HepG2 (cell line): Measurements from ENCODE around the gene SPTSSA. TPM values are rescaled to one million over a fixed set of nuclear protein-coding genes. Genes with fewer than 3 reads are reported as not detected.

ENCODE experiments used
- ATF7-NPFF ChIP-seq: sonication (generic); formaldehyde crosslinking; IDR thresholded peaks from 2 replicates; pipeline ENCODE4 v1.8.1; 2023; ENCODE audit warnings: mild to moderate bottlenecking, low read depth, missing genetic modification reagents, moderate library complexity
- CERS6 ChIP-seq: sonication (generic); formaldehyde crosslinking; IDR thresholded peaks from 2 replicates; pipeline ENCODE4 v1.5.0; 2020; ENCODE audit warnings: missing genetic modification reagents
- EED ChIP-seq: sonication (generic); formaldehyde crosslinking; IDR thresholded peaks from 2 replicates; pipeline ENCODE4 v1.5.0; 2020; ENCODE audit warnings: mild to moderate bottlenecking, missing genetic modification reagents
- JUN ChIP-seq: sonication (generic); formaldehyde crosslinking; IDR thresholded peaks from 2 replicates; pipeline ENCODE4 v1.4.0; 2020; ENCODE audit warnings: mild to moderate bottlenecking, missing genetic modification reagents
- PAWR ChIP-seq: sonication (generic); formaldehyde crosslinking; IDR thresholded peaks from 2 replicates; pipeline ENCODE4 v1.4.0; 2020; ENCODE audit warnings: missing genetic modification reagents, mild to moderate bottlenecking, borderline replicate concordance
- REPIN1 ChIP-seq: sonication (generic); formaldehyde crosslinking; IDR thresholded peaks from 2 replicates; pipeline ENCODE4 v1.8.0; 2022; ENCODE audit warnings: missing genetic modification reagents, low read depth, mild to moderate bottlenecking, borderline replicate concordance
- TMF1 ChIP-seq: sonication (generic); formaldehyde crosslinking; IDR thresholded peaks from 2 replicates; pipeline ENCODE4 v1.8.1; 2022; ENCODE audit warnings: low read depth, missing genetic modification reagents
- TRIM24 ChIP-seq: sonication (generic); formaldehyde crosslinking; IDR thresholded peaks from 2 replicates; pipeline ENCODE4 v1.8.0; 2022; ENCODE audit warnings: mild to moderate bottlenecking, missing genetic modification reagents
- USF2 ChIP-seq, 2 experiments: sonication (generic) in 1 of 2; formaldehyde crosslinking in 1 of 2; IDR thresholded peaks; 2 replicates each; pipeline versions ENCODE4 v1.5.1 to v1.6.1; 2011 to 2020; ENCODE audit warnings: borderline replicate concordance in 1 of 2, low read depth in 1 of 2, low read length in 1 of 2, mild to moderate bottlenecking in 1 of 2, missing genetic modification reagents in 1 of 2, moderate library complexity in 1 of 2
- ZC3H13 ChIP-seq: sonication (generic); formaldehyde crosslinking; IDR thresholded peaks from 2 replicates; pipeline ENCODE4 v1.8.1; 2023; ENCODE audit warnings: mild to moderate bottlenecking, missing genetic modification reagents, moderate library complexity
- ZC3H4 ChIP-seq: sonication (generic); formaldehyde crosslinking; IDR thresholded peaks from 2 replicates; pipeline ENCODE4 v1.4.0; 2020; ENCODE audit warnings: missing genetic modification reagents, borderline replicate concordance
- ZNF143 ChIP-seq: sonication (generic); formaldehyde crosslinking; IDR thresholded peaks from 2 replicates; pipeline ENCODE4 v1.4.0; 2020; ENCODE audit warnings: missing genetic modification reagents
- ZNF773 ChIP-seq: sonication (generic); formaldehyde crosslinking; IDR thresholded peaks from 2 replicates; pipeline ENCODE4 v1.4.0; 2020; ENCODE audit warnings: missing genetic modification reagents, borderline replicate concordance
- polyA plus RNA-seq, 8 experiments: library from polyadenylated mRNA; depleted of rRNA in 3 of 8; stranded (reverse) in 7 of 8; unstranded in 1 of 8; fragments of >200 nt; fragmentation: Illumina TruSeq in 4 of 8; extraction: Trizol in 4 of 8; gene quantifications; 2 replicates each; pipeline versions ENCODE4 v1.2.1 to v1.2.3, GENCODE V29; 2011 to 2016; ENCODE audit warnings: low read depth in 4 of 8, missing spikeins in 1 of 8, mixed read lengths in 1 of 8; ENCODE audit not compliant: insufficient read depth in 1 of 8
- total RNA-seq, 5 experiments: library from RNA; depleted of rRNA; stranded (reverse); fragments of >200 nt; fragmentation: Illumina TruSeq; extraction: Trizol; gene quantifications; 2 replicates each; pipeline ENCODE4 v1.2.3, GENCODE V29; 2016; ENCODE audit warnings: low read depth in 1 of 5
- TF ChIP-seq, protein P1 (sequence below): sonication (generic); formaldehyde crosslinking; IDR thresholded peaks from 2 replicates; pipeline ENCODE4 v1.4.0; 2020; ENCODE audit warnings: low read depth, mild to moderate bottlenecking, missing genetic modification reagents
- TF ChIP-seq, protein P2 (sequence below): sonication (generic); formaldehyde crosslinking; conservative IDR thresholded peaks from 2 replicates; pipeline ENCODE4 v1.8.0; 2022; ENCODE audit warnings: low read depth, missing genetic modification reagents
- TF ChIP-seq, protein P3 (sequence below): sonication (generic); formaldehyde crosslinking; IDR thresholded peaks from 2 replicates; pipeline ENCODE4 v1.8.0; 2022; ENCODE audit warnings: missing genetic modification reagents, low read depth, mild to moderate bottlenecking, borderline replicate concordance

The SPTSSA gene
- total and polyA plus RNA-seq, 2 of the 13 experiments (the other 11 are each of a cell fraction or from before 2014, with no cell fraction given) = 19.1 to 86.1 TPM

- TF ChIP-seq, protein P1, sequence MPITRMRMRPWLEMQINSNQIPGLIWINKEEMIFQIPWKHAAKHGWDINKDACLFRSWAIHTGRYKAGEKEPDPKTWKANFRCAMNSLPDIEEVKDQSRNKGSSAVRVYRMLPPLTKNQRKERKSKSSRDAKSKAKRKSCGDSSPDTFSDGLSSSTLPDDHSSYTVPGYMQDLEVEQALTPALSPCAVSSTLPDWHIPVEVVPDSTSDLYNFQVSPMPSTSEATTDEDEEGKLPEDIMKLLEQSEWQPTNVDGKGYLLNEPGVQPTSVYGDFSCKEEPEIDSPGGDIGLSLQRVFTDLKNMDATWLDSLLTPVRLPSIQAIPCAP (CRISPR knock-in tag) = no peak
- no peak for TF ChIP-seq JUN (CRISPR knock-in tag)
- TF ChIP-seq PAWR (CRISPR knock-in tag) = no peak
- no peak for TF ChIP-seq ZNF143 (CRISPR knock-in tag)
- no peak for TF ChIP-seq ZC3H4
- no peak for TF ChIP-seq USF2 (IDR thresholded peaks at IDR 0.05; ENCODE audit: low read depth, low read length)
- no peak for TF ChIP-seq USF2 (CRISPR knock-in tag; IDR thresholded peaks at IDR 0.05; ENCODE audit: borderline replicate concordance)
- TF ChIP-seq EED = no peak
- TF ChIP-seq ZNF773 = no peak
- no peak for TF ChIP-seq CERS6 (CRISPR knock-in tag)
- no peak for TF ChIP-seq ATF7-NPFF (CRISPR knock-in tag)
- TF ChIP-seq, protein P2, sequence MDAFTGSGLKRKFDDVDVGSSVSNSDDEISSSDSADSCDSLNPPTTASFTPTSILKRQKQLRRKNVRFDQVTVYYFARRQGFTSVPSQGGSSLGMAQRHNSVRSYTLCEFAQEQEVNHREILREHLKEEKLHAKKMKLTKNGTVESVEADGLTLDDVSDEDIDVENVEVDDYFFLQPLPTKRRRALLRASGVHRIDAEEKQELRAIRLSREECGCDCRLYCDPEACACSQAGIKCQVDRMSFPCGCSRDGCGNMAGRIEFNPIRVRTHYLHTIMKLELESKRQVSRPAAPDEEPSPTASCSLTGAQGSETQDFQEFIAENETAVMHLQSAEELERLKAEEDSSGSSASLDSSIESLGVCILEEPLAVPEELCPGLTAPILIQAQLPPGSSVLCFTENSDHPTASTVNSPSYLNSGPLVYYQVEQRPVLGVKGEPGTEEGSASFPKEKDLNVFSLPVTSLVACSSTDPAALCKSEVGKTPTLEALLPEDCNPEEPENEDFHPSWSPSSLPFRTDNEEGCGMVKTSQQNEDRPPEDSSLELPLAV = no peak
- no peak for TF ChIP-seq TMF1 (CRISPR knock-in tag)
- no peak for TF ChIP-seq REPIN1
- TF ChIP-seq TRIM24 (CRISPR knock-in tag) = no peak
- TF ChIP-seq, protein P3, sequence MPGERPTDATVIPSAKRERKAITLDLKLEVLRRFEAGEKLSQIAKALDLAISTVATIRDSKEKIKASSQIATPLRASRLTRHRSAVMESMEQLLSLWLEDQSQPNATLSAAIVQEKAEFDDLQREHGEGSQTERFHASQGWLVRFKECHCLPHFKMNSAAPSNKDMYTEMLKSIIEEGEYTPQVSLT (CRISPR knock-in tag) = no peak
- no peak for TF ChIP-seq ZC3H13
Measured at GRCh38 chr14:34465069-34465859, 3.2 kb upstream of the SPTSSA start (continued).
